GM19438 (cell line): Measurements from ENCODE around the gene ANKRD62.
"Not testable (repeated sequence)": the region's sequence is repeated elsewhere in the genome, so short reads cannot be mapped to it uniquely, and the experiment has no call there.

Source experiments
- ATAC-seq: cut with Tn5 transposase; IDR thresholded peaks from one replicate; pipeline ENCODE4 v1.9.1; 2021; ENCODE audit warnings: low read depth; ENCODE audit not compliant: unreplicated experiment

Gene ANKRD62

DNA sequence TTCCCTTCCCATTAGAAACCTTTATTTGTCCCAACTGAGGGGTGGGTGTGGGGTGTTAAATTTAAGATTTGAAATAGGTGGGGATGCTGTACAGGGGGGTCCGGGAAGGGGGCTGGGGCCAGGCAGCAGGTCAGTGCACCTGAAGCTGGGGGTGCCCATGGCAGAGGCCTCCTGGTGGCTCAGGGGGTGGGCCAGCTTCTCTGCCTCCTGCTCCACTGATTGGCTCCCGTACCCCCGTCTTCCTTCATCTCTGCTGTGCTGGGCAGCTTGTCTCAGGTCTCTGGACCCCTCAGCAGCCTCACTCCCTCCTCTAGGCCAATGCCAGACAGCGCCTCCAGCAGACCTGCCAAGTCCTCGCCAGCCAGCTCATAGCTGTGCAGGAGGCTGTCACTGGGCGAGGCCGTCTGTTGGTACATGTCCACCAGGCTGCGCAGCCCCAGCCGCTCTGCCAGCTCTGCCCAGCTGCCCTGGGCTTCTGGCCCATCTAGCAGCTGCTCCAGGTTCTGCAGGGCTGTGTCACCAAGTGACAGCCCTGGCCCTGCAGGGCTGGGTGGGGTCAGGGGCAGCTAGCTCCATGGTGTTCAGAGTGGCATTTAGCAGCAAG lies 2.0 kb upstream of the ANKRD62 start:
- no peak for ATAC-seq

DNA sequence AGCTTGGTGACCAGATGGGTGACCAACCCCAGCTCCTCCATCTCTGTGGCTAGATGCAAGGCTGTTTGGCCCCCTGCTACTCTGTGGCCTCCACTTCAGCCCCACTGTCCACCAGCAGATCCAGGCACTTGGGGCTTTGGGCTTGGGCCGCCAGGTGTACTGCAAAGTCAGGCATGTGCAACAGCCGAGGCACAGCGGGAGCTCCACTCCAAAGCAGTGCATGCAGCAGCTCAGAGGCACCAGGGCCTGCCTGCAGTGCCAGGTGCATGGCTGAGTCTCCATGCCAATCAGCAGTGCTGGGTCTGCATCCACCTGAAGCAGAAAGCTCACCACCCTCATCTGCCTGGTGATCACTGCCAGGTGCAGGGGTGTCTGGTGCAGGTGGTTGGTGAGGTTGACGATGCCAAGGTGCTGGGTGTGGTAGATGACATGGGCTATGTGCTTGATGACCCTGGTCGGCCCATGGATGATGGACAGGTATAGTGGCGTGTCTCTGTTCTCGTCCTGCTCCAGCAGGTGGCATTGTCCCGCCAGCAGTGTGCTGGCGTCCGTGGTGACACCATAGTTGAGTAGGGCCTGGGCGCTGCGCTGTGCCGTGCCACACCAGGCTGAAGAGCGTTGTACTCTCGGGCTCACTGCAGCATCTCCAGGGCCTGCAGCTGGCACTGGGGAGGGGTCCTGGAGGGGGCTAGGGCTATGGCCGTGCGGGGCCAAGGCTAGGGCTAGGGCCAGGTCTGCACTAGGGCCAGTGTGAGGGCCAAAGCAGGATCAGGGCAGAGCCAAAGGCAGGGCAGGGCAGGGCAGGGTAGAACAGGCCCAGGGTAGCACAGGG lies 1.0 kb upstream of the ANKRD62 start:
- ATAC-seq, result no peak

DNA sequence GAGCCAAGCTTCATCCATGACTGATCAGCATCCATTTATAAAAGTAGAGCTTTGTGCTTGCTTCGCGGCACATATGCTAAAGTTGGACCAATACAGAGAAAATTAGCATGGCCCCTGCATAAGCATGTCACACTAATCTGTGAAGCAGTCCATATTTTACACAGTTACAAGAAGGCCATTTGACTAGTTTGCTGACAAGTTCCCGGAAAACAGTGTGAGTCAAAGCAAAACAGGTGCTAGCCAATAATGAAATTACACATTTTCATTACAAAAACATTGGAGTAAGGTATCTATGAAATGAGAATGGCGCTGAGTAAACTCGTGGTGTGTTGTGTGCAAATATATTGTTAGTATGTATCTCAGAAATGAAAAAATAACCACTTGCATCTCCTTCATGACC lies 4.7 kb downstream of the ANKRD62 start:
- ATAC-seq, result no peak

GRCh38 chr18:12099160-12099559 lies 5.5 kb downstream of the ANKRD62 start:
- ATAC-seq, result no peak

DNA sequence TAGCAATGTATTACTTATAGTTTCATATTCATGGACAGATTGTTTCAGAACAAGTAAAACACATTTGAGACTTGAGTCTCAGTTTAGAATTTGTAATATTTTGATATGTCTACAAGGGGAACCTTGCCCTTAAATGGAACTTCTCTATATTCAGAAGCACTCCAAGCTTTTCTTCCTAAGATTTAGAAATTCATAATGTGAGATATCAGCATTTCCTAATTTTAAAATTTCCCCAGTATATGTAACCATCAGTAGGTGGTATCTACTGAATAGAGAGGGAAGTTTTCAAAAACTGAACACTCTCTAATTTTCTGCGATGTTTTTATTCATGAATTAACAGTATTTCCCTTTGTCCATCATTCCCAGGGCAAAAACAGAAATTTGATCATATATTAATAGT lies 7.6 kb downstream of the ANKRD62 start:
- ATAC-seq, result no peak

DNA sequence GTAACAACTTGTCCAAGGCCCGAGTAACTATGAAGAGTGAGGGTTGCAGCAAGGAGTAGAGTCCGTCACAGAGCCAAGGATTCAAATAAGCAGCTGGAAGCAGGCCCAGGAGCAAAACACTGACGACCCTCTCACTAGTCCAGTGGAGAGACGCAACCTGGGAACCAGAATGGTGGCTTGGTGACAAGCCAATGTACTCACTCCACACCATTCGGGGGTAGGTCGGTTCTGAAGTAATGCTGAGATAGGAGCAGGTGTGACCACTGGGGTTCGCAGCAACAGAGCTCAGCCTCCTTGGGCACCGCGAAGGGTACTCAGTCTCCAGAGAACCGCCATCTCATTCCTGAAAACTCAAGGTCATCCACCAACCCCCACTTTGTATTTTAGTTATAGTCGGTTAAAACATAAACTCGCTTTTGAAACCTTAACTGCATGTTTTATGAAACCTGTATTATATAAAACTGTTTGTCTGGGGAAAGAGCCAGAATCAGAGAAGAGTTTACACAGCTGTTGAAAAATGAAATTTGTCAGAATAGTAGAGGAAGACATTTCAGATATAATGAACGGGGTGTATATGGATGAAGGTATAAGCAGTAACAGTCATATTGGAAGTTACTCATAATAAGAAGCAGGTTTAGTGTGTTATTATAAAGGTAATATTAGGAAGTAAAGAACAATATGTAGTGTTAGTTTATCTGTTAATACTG lies 8.6 kb downstream of the ANKRD62 start:
- no peak for ATAC-seq

GRCh38 chr18:12106471-12106870 lies 12.8 kb downstream of the ANKRD62 start:
- ATAC-seq, result no peak

DNA sequence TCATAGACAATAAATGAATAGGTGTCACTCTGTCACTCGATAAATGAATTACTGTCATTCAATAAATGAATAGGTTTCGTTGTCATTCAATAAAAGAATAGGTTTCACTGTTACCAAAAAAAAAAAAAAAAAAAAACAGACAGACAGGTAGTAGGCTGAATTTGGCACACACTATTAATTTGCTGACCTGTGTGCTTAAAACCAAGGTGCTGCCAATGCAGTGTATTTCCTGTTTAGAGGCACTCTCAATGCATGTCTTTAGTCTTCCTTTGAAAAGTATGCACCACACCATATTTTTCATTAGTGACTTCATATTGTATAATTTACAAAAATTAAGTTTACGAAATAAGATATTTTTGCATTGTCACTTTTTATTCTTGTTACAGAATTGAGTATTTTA lies 16.2 kb downstream of the ANKRD62 start:
- ATAC-seq, result no peak

- no peak for ATAC-seq
Observed at GRCh38 chr18:12113999-12114646, 20.5 kb downstream of the ANKRD62 start.

- ATAC-seq, result no peak
Observed at GRCh38 chr18:12119358-12119757, 25.7 kb downstream of the ANKRD62 start.

- no peak for ATAC-seq
Observed at GRCh38 chr18:12121175-12122042, 27.8 kb downstream of the ANKRD62 start.

GRCh38 chr18:12122043-12122389 lies 28.4 kb downstream of the ANKRD62 start:
- not testable (repeated sequence) for ATAC-seq

- ATAC-seq, result not testable (repeated sequence)
Observed at GRCh38 chr18:12127647-12128046, 34.0 kb downstream of the ANKRD62 start.

DNA sequence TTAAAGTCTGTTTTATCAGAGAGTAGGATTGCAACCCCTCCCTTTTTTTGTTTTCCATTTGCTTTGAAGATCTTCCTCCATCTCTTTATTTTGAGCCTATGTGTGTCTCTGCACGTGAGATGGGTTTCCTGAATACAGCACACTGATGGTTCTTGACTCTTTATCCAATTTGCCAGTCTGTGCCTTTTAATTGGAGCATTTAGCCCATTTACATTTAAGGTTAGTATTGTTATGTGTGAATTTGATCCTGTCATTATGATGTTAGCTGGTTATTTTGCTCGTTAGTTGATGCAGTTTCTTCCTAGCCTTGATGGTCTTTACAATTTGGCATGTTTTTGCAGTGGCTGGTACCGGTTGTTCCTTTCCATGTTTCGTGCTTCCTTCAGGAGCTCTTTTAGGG lies 45.2 kb downstream of the ANKRD62 start:
- not testable (repeated sequence) for ATAC-seq

- not testable (repeated sequence) for ATAC-seq
Observed at GRCh38 chr18:12140866-12141265, 47.2 kb downstream of the ANKRD62 start.

DNA sequence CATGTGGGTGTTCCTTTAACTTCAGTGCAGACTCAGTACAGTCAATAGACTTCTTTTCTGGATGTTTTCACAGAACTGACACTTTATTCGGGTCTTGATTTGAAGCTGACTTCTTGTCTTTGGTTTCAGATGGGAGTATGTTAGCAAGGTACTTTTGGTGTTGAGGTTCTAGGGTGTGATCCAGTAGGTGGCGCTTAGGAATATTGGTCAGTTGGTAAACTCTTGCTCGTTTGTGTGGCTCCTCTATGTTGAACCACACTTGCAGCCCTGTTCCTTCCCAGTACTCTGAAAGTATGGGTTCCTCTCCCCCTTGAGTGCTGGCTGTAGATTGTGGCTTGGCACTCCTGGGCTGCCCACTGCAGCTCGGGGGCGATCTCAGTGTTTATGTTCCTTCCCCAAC lies 48.1 kb downstream of the ANKRD62 start:
- not testable (repeated sequence) for ATAC-seq

DNA sequence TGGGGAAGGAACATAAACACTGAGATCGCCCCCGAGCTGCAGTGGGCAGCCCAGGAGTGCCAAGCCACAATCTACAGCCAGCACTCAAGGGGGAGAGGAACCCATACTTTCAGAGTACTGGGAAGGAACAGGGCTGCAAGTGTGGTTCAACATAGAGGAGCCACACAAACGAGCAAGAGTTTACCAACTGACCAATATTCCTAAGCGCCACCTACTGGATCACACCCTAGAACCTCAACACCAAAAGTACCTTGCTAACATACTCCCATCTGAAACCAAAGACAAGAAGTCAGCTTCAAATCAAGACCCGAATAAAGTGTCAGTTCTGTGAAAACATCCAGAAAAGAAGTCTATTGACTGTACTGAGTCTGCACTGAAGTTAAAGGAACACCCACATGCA lies 55.8 kb downstream of the ANKRD62 start:
- ATAC-seq, result not testable (repeated sequence)

- ATAC-seq, result no peak
Observed at GRCh38 chr18:12154361-12154760, 60.7 kb downstream of the ANKRD62 start.

DNA sequence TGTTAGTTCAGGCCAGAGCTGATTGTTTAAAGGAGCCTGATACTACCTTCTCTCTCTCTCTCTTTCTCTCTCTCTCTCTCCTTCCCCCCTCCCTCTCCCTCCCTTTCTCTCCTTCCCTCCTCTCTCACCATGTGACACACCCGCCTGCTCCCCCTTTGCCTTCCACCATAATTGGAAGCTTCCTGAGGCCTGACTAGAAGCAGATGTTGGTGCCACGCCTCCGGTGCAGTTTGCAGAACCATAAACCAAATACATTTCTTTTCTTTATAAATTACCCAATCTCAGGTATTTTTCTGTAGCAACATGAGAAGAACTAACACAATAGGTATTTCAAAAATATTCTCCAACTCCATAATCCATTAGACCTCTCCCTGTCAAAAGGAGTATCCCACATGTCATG lies 62.4 kb downstream of the ANKRD62 start:
- ATAC-seq, result no peak

GRCh38 chr18:12159446-12159845 lies 65.8 kb downstream of the ANKRD62 start:
- ATAC-seq, result no peak
